ENCODE data around the gene PRAMEF1. TPM values are rescaled to one million over a fixed set of nuclear protein-coding genes. Genes with fewer than 3 reads are reported as not detected.

The PRAMEF1 gene
- total and polyA plus RNA-seq, 2 of the 4 experiments (the other 2 are of a cell fraction) = not detected

GRCh38 chr1:12761781-12762180 is 29.4 kb upstream of the PRAMEF1 start:
- Histone ChIP-seq H2BK15ac (ENCODE audit: low read depth, low read length) (no peak overlapping the region), H4K20me1 (ENCODE audit: insufficient read depth, low read length) (no peaks in the 10 kb centered on the region), H3K56ac (ENCODE audit: extremely low read depth, insufficient read depth, low read length) (no peak overlapping the region), H2AK5ac (ENCODE audit: low read depth, low read length) (no peak overlapping the region), H3K4me2 (ENCODE audit: low read depth, low read length) (no peak overlapping the region), H3K14ac (replicated peaks; ENCODE audit: low read depth, low read length) (no peak overlapping the region), H4K5ac (ENCODE audit: low read depth, low read length) (no peak overlapping the region), H3K79me1 (ENCODE audit: low read depth in 1 of 2, low read length in 2 of 2) (no peaks in the 10 kb centered on the region), H3K23ac (ENCODE audit: low read depth, low read length) (no peak overlapping the region), H3K36me3 (ENCODE audit: control insufficient read depth, insufficient read depth, low read length) (no peaks in the 10 kb centered on the region), H2BK20ac (ENCODE audit: low read depth, low read length) (no peak overlapping the region), H2BK5ac (ENCODE audit: low read depth, low read length, poor library complexity, severe bottlenecking) (no peak overlapping the region), H3K4ac (ENCODE audit: low read depth, low read length) (no peak overlapping the region), H3K27me3 (ENCODE audit: control insufficient read depth, insufficient read depth, low read length) (no peaks in the 10 kb centered on the region), H4K91ac (ENCODE audit: insufficient read depth, low read depth, low read length) (no peak overlapping the region), H3K9me1 (ENCODE audit: insufficient read depth, low read length) (no peaks in the 10 kb centered on the region), H2AK9ac (replicated peaks; ENCODE audit: low read depth, low read length, poor library complexity) (no peak overlapping the region), H3K18ac (ENCODE audit: low read depth, low read length) (no peak overlapping the region), H2BK120ac (ENCODE audit: low read depth, low read length) (no peak overlapping the region), H3K4me3 (ENCODE audit: insufficient read depth, low read depth, low read length) (no peak overlapping the region), H4K8ac (ENCODE audit: low read depth in 2 of 2, low read length in 2 of 2) (no peak overlapping the region), H3K4me1 (ENCODE audit: control insufficient read depth, insufficient read depth, low read length) (no peaks in the 10 kb centered on the region), H2AFZ (replicated peaks; ENCODE audit: low read length, poor library complexity) (no peak overlapping the region), H3K9ac (ENCODE audit: low read depth, low read length) (no peak overlapping the region), H3K27ac (ENCODE audit: insufficient read depth, low read length) (no peak overlapping the region), H3K9me3 (ENCODE audit: control insufficient read depth, insufficient read depth, low read length) (peaks cover 24% of the 10 kb centered on the region)
- 75% methylated on average over 3 of the region's 5 CpGs; no CpG with 5 or more reads in 1 of the 2 experiments for WGBS, 2 experiments (ENCODE audit: extremely low coverage in 2 of 2, insufficient read length in 1 of 2)
- ATAC-seq (ENCODE audit: low read depth) = no peak
- in situ Hi-C loops (cut with MboI; ENCODE audit: low sequenced_read_pairs) (no loop called here), intact Hi-C loops (cut with micrococcal nuclease) (no loop called here), dilution Hi-C loops (cut with HindIII; ENCODE audit: low sequenced_read_pairs, unreplicated experiment) (no loop called here)
- POLR2A ChIA-PET (ENCODE audit: unreplicated experiment) = no interaction called here
- no peak for TF ChIP-seq SMC3 (IDR thresholded peaks at IDR 0.05; ENCODE audit: low read depth, low read length)
- no peak for TF ChIP-seq RCOR1 (IDR thresholded peaks at IDR 0.05; ENCODE audit: insufficient replicate concordance, low read length)
- no peak for TF ChIP-seq USF2 (IDR thresholded peaks at IDR 0.05; ENCODE audit: low read depth, low read length)
- TF ChIP-seq ELK1 (IDR thresholded peaks at IDR 0.05; ENCODE audit: borderline replicate concordance, low read depth, low read length) = no peak
- no peak for TF ChIP-seq POLR2A (IDR thresholded peaks at IDR 0.05; ENCODE audit: low read depth, low read length)
- no peak for TF ChIP-seq MXI1 (IDR thresholded peaks at IDR 0.05; ENCODE audit: borderline replicate concordance, low read depth, low read length)
- no peak for TF ChIP-seq MAFK (IDR thresholded peaks at IDR 0.05; ENCODE audit: low read depth, low read length)
- TF ChIP-seq RAD21 (IDR thresholded peaks at IDR 0.05; ENCODE audit: low read length) = no peak
- no peak for TF ChIP-seq NFE2L2 (IDR thresholded peaks at IDR 0.05; ENCODE audit: low read depth, low read length)
- no peak for TF ChIP-seq BHLHE40 (IDR thresholded peaks at IDR 0.05; ENCODE audit: low read depth, low read length)
- no peak for TF ChIP-seq RFX5 (IDR thresholded peaks at IDR 0.05; ENCODE audit: low read depth, low read length)
- TF ChIP-seq FOS (IDR thresholded peaks at IDR 0.05; ENCODE audit: low read depth, low read length) = no peak
- no peak for TF ChIP-seq CHD1 (IDR thresholded peaks at IDR 0.05; ENCODE audit: low read depth, low read length)
- CTCF ChIA-PET = no interaction called here
- no peak for DNase-seq
- no TSS peak for BruUV-seq (replicated peaks)

All from IMR-90 (cell line).